Activated CD4-positive, alpha-beta T cell treated with anti-CD3 and anti-CD28 coated beads for 48 hours (primary cell): ENCODE measurements around the gene PTPDC1.
A peak's percentile ranks its signal among the peaks of the same experiment; 100 is the strongest.
"Not testable (repeated sequence)": the region's sequence is repeated elsewhere in the genome, so short reads cannot be mapped to it uniquely, and the experiment has no call there.

ENCODE experiments used
- DNase-seq: peaks from one replicate; pipeline ENCODE4 v3.0.0-alpha.2; 2020

The PTPDC1 gene

GRCh38 chr9:94096819-94097577 is 12.7 kb downstream of the PTPDC1 start:
- DNase-seq, result peak; percentile 10

GRCh38 chr9:94097788-94098414 is 13.6 kb downstream of the PTPDC1 start:
- DNase-seq, result no peak

GRCh38 chr9:94100152-94100879 is 16.1 kb downstream of the PTPDC1 start:
- DNase-seq, result no peak

GRCh38 chr9:94101162-94101853 is 17.0 kb downstream of the PTPDC1 start:
- no peak for DNase-seq

- DNase-seq, result no peak
These were observed 24.3 kb downstream of the PTPDC1 start for GRCh38 chr9:94108584-94108983.

GRCh38 chr9:94110821-94111252 is 26.6 kb downstream of the PTPDC1 start:
- DNase-seq, result no peak

GRCh38 chr9:94111446-94111845 is 27.2 kb downstream of the PTPDC1 start:
- no peak for DNase-seq

- no peak for DNase-seq
These were observed 28.6 kb downstream of the PTPDC1 start for GRCh38 chr9:94112716-94113465.

GRCh38 chr9:94120088-94120487 is 35.8 kb downstream of the PTPDC1 start:
- DNase-seq, result not testable (repeated sequence)

- DNase-seq, result no peak
These were observed 36.7 kb downstream of the PTPDC1 start for GRCh38 chr9:94120854-94121376.

- no peak for DNase-seq
These were observed 42.6 kb downstream of the PTPDC1 start for GRCh38 chr9:94126844-94127243.

- no peak for DNase-seq
These were observed 43.5 kb downstream of the PTPDC1 start for GRCh38 chr9:94127806-94128205.

- no peak for DNase-seq
These were observed 44.3 kb downstream of the PTPDC1 start for GRCh38 chr9:94128580-94128979.

GRCh38 chr9:94134629-94135028 is 50.4 kb downstream of the PTPDC1 start:
- no peak for DNase-seq

- no peak for DNase-seq
These were observed 51.0 kb downstream of the PTPDC1 start for GRCh38 chr9:94135222-94135621.

GRCh38 chr9:94139672-94140417 is 55.6 kb downstream of the PTPDC1 start:
- no peak for DNase-seq

GRCh38 chr9:94140418-94140780 is 56.1 kb downstream of the PTPDC1 start:
- no peak for DNase-seq

- no peak for DNase-seq
These were observed 56.8 kb downstream of the PTPDC1 start for GRCh38 chr9:94140791-94141790.

GRCh38 chr9:94142353-94142752 is 58.1 kb downstream of the PTPDC1 start:
- no peak for DNase-seq

- no peak for DNase-seq
These were observed 60.1 kb downstream of the PTPDC1 start for GRCh38 chr9:94144394-94144793.
